ENCODE data around the gene AP4B1. TPM values are rescaled to one million over a fixed set of nuclear protein-coding genes. Genes with fewer than 3 reads are reported as not detected.

AP4B1 gene
- polyA plus RNA-seq, 4 donors, result 12.4 to 33.8 (median 15.0) TPM

DNA sequence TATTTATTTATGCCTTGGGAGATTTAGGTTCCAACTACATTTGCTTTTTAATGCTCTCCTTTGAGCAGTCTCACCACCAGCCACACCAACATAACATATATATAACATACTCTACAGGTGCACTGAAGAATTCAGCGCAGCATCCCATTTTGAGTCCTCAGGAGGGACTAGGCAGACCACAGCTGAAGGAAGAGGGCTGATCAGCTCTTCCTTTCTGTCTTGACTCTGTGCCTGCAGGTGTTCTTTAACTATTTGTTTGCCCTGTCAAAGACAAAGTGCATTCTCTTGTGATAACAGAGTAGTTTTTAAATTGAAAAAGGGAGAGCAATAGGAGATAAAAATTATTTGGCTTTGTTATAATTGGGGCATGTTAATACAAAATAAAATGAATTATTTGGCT is 41.5 kb upstream of the AP4B1 start:
- DNase-seq, result no peak
- Histone ChIP-seq H3K4me1 (ENCODE audit: control insufficient read depth in 3 of 3, insufficient read depth in 2 of 3, low read depth in 1 of 3, low read length in 2 of 3) (peaks cover 6 to 21% (median 15%) of the 10 kb centered on the region in 3 donors), H3K36me3 (ENCODE audit: control insufficient read depth in 3 of 3, insufficient read depth in 2 of 3, low read depth in 1 of 3, low read length in 3 of 3) (peaks cover 0 to 24% (median 2%) of the 10 kb centered on the region in 3 donors), H3K27me3 (ENCODE audit: control insufficient read depth in 3 of 3, insufficient read depth in 3 of 3, low read length in 3 of 3) (no peaks in the 10 kb centered on the region), H3K4me3 (ENCODE audit: low read depth in 1 of 3, low read length in 3 of 3) (no peak overlapping the region), H3K27ac (ENCODE audit: low read depth in 1 of 3, low read length in 2 of 3) (no peak overlapping the region), H3K9me3 (ENCODE audit: control insufficient read depth in 2 of 2, insufficient read depth in 1 of 2, low read depth in 1 of 2, low read length in 1 of 2) (no peaks in the 10 kb centered on the region)
- no peak for FAIRE-seq
- WGBS, 3 donors, result 44 to 80% (median 65%) methylated on average over 1 of the region's 1 CpG

DNA sequence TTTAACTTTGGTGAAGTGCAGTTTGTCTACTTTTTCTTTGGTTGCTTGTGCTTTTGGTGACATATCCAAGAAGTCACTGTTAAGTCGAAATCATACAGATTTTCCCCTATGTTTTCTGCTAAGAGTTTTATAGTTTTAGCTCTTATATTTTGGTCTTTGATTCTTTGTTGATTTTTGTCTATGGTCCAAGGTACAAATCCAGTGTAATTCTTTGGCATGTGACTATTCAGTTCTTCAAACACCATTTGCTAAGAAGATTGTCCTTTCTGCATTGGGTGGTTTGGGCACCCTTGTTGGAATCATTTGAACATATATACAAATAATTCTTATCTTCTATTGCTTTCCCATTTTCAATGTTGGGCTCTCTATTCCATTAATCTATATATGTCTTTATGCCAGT is 40.7 kb upstream of the AP4B1 start:
- no peaks in the 10 kb centered on the region for H3K27me3 ChIP-seq (ENCODE audit: control insufficient read depth in 3 of 3, insufficient read depth in 3 of 3, low read length in 3 of 3)
- FAIRE-seq (no peak), DNase-seq (no peak)
- no peak overlapping the region for H3K4me3 ChIP-seq (ENCODE audit: low read depth in 1 of 3, low read length in 3 of 3)
- no peak overlapping the region for H3K27ac ChIP-seq (ENCODE audit: low read depth in 1 of 3, low read length in 2 of 3)
- peaks cover 0 to 28% (median 5%) of the 10 kb centered on the region in 3 donors for H3K36me3 ChIP-seq (ENCODE audit: control insufficient read depth in 3 of 3, insufficient read depth in 2 of 3, low read depth in 1 of 3, low read length in 3 of 3)
- no peaks in the 10 kb centered on the region for H3K9me3 ChIP-seq (ENCODE audit: control insufficient read depth in 2 of 2, insufficient read depth in 1 of 2, low read depth in 1 of 2, low read length in 1 of 2)
- peaks cover 6 to 21% (median 15%) of the 10 kb centered on the region in 3 donors for H3K4me1 ChIP-seq (ENCODE audit: control insufficient read depth in 3 of 3, insufficient read depth in 2 of 3, low read depth in 1 of 3, low read length in 2 of 3)
- whole genome bisulfite sequencing, 3 donors, result 94 to 98% (median 96%) methylated on average over 1 of the region's 1 CpG

DNA sequence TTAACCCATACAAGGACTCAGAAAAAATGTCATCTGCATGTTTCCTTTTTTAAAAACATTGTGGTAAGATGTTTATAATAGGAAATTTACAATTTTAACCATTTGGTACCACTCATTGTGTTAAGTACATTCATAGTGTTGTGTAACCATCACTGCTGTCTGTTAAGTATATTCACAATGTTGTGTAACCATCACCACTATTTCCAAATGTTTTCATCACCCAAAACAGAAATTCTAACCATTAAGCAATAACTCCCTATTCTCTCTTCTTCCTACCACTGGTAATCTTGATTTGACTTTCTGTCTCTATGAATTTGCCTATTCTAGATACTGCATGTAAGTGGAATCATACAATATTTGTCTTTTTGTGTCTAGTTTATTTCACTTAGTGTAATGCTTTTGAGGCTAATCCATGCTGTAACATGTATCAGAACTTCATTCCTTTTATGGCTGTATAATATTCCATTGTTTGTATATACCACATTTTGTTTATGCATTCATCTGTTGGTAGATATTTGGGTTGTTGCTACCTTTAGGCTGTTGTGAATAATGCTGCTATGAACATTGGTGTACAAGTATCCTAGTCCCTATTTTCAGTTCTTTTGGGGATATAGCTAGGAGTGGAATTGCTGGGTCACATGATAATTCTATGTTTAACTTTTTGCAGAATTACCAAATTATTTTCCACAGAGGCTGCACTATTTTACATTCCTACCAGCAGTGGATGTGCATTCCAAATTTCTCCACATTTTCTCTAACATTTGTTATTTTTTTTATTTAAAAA is 38.6 kb upstream of the AP4B1 start:
- H3K4me1 ChIP-seq (ENCODE audit: control insufficient read depth in 3 of 3, insufficient read depth in 2 of 3, low read depth in 1 of 3, low read length in 2 of 3), result peaks cover 5 to 19% (median 11%) of the 10 kb centered on the region in 3 donors
- peaks cover 0 to 26% (median 5%) of the 10 kb centered on the region in 3 donors for H3K36me3 ChIP-seq (ENCODE audit: control insufficient read depth in 3 of 3, insufficient read depth in 2 of 3, low read depth in 1 of 3, low read length in 3 of 3)
- no peak overlapping the region for H3K27ac ChIP-seq (ENCODE audit: low read depth in 1 of 3, low read length in 2 of 3)
- FAIRE-seq, result no peak
- H3K9me3 ChIP-seq (ENCODE audit: control insufficient read depth in 2 of 2, insufficient read depth in 1 of 2, low read depth in 1 of 2, low read length in 1 of 2), result no peaks in the 10 kb centered on the region
- H3K4me3 ChIP-seq (ENCODE audit: low read depth in 1 of 3, low read length in 3 of 3), result no peak overlapping the region
- H3K27me3 ChIP-seq (ENCODE audit: control insufficient read depth in 3 of 3, insufficient read depth in 3 of 3, low read length in 3 of 3), result no peaks in the 10 kb centered on the region
- DNase-seq, result no peak

DNA sequence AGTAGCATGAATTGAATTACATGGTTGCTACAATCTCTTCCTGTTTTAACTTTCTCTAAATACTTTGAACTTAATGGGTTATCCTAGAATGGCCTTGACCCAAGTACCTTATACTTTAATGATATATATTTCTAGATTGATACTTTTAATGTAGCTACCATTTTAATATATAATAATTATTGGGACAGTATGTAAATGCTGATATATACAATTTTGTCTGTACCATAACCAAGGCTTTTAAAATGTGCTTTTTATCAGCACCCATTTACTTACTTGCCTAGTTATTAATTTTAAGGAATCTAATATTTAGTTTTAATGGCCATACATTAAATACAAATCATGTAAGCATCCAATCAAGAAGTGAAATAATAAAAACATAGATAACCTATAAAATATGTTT is 37.9 kb upstream of the AP4B1 start:
- peaks cover 0 to 26% (median 5%) of the 10 kb centered on the region in 3 donors for H3K36me3 ChIP-seq (ENCODE audit: control insufficient read depth in 3 of 3, insufficient read depth in 2 of 3, low read depth in 1 of 3, low read length in 3 of 3)
- peaks cover 5 to 14% (median 11%) of the 10 kb centered on the region in 3 donors for H3K4me1 ChIP-seq (ENCODE audit: control insufficient read depth in 3 of 3, insufficient read depth in 2 of 3, low read depth in 1 of 3, low read length in 2 of 3)
- DNase-seq, result no peak
- no peak overlapping the region for H3K4me3 ChIP-seq (ENCODE audit: low read depth in 1 of 3, low read length in 3 of 3)
- FAIRE-seq, result no peak
- H3K9me3 ChIP-seq (ENCODE audit: control insufficient read depth in 2 of 2, insufficient read depth in 1 of 2, low read depth in 1 of 2, low read length in 1 of 2), result no peaks in the 10 kb centered on the region
- no peaks in the 10 kb centered on the region for H3K27me3 ChIP-seq (ENCODE audit: control insufficient read depth in 3 of 3, insufficient read depth in 3 of 3, low read length in 3 of 3)
- no peak overlapping the region for H3K27ac ChIP-seq (ENCODE audit: low read depth in 1 of 3, low read length in 2 of 3)

DNA sequence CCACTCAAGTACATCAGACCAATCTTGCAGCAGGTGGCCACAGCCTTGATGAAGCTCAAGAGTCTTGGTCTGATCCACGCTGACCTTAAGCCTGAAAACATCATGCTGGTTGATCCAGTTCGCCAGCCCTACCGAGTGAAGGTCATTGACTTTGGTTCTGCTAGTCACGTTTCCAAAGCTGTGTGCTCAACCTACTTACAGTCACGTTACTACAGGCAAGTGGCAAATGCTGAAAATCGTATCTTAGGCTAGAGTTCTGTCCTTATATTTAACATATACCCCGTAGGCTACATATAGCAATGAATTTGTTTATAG is 36.6 kb upstream of the AP4B1 start:
- 76 to 86% (median 79%) methylated on average over 7 of the region's 7 CpGs for WGBS, 3 donors
- no peak for FAIRE-seq
- peaks cover 0 to 4% (median 3%) of the 10 kb centered on the region in 3 donors for H3K4me1 ChIP-seq (ENCODE audit: control insufficient read depth in 3 of 3, insufficient read depth in 2 of 3, low read depth in 1 of 3, low read length in 2 of 3)

DNA sequence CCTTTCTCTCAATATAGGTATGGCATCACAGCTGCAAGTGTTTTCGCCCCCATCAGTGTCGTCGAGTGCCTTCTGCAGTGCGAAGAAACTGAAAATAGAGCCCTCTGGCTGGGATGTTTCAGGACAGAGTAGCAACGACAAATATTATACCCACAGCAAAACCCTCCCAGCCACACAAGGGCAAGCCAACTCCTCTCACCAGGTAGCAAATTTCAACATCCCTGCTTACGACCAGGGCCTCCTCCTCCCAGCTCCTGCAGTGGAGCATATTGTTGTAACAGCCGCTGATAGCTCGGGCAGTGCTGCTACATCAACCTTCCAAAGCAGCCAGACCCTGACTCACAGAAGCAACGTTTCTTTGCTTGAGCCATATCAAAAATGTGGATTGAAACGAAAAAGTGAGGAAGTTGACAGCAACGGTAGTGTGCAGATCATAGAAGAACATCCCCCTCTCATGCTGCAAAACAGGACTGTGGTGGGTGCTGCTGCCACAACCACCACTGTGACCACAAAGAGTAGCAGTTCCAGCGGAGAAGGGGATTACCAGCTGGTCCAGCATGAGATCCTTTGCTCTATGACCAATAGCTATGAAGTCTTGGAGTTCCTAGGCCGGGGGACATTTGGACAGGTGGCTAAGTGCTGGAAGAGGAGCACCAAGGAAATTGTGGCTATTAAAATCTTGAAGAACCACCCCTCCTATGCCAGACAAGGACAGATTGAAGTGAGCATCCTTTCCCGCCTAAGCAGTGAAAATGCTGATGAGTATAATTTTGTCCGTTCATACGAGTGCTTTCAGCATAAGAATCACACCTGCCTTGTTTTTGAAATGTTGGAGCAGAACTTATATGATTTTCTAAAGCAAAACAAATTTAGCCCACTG is 36.0 kb upstream of the AP4B1 start:
- Histone ChIP-seq H3K4me1 (ENCODE audit: control insufficient read depth in 3 of 3, insufficient read depth in 2 of 3, low read depth in 1 of 3, low read length in 2 of 3) (no peaks in the 10 kb centered on the region), H3K9me3 (ENCODE audit: control insufficient read depth in 2 of 2, insufficient read depth in 1 of 2, low read depth in 1 of 2, low read length in 1 of 2) (no peaks in the 10 kb centered on the region), H3K27me3 (ENCODE audit: control insufficient read depth in 3 of 3, insufficient read depth in 3 of 3, low read length in 3 of 3) (no peaks in the 10 kb centered on the region), H3K4me3 (ENCODE audit: low read depth in 1 of 3, low read length in 3 of 3) (no peak overlapping the region), H3K27ac (ENCODE audit: low read depth in 1 of 3, low read length in 2 of 3) (peak overlapping the region in 1 of 3 donors; percentile 36), H3K36me3 (ENCODE audit: control insufficient read depth in 3 of 3, insufficient read depth in 2 of 3, low read depth in 1 of 3, low read length in 3 of 3) (peaks cover 0 to 26% (median 5%) of the 10 kb centered on the region in 3 donors)
- WGBS, 3 donors, result 68 to 83% (median 71%) methylated on average over 16 of the region's 16 CpGs
- FAIRE-seq, result no peak
- no peak for DNase-seq

More for the DNA sequence above, 36.6 kb upstream of the AP4B1 start:
- Histone ChIP-seq H3K4me3 (ENCODE audit: low read depth in 1 of 3, low read length in 3 of 3) (no peak overlapping the region), H3K9me3 (ENCODE audit: control insufficient read depth in 2 of 2, insufficient read depth in 1 of 2, low read depth in 1 of 2, low read length in 1 of 2) (no peaks in the 10 kb centered on the region), H3K27ac (ENCODE audit: low read depth in 1 of 3, low read length in 2 of 3) (no peak overlapping the region), H3K27me3 (ENCODE audit: control insufficient read depth in 3 of 3, insufficient read depth in 3 of 3, low read length in 3 of 3) (no peaks in the 10 kb centered on the region), H3K36me3 (ENCODE audit: control insufficient read depth in 3 of 3, insufficient read depth in 2 of 3, low read depth in 1 of 3, low read length in 3 of 3) (peaks cover 0 to 26% (median 5%) of the 10 kb centered on the region in 3 donors)
- DNase-seq, result no peak

DNA sequence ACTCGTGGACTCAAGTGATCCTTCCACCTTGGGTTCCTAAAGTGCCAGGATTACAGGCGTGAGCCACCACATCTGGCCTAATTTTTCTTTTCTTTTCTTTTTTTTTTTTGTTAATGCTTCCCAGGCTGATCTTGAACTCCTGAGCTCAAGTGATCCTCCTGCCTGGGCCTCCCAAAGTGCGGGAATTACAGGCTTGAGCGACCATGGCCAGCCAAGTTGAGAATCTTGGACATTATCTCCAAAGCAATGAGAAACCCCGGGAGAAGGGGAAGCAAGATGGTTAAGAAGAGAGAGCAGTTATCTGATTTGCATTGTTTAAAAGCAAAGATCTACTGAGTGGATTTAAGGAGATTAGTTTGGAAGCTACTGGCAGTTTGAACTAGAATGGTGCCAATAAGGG is 33.6 kb upstream of the AP4B1 start:
- FAIRE-seq (no peak), DNase-seq (no peak)
- Histone ChIP-seq H3K27me3 (ENCODE audit: control insufficient read depth in 3 of 3, insufficient read depth in 3 of 3, low read length in 3 of 3) (no peaks in the 10 kb centered on the region), H3K9me3 (ENCODE audit: control insufficient read depth in 2 of 2, insufficient read depth in 1 of 2, low read depth in 1 of 2, low read length in 1 of 2) (no peaks in the 10 kb centered on the region), H3K27ac (ENCODE audit: low read depth in 1 of 3, low read length in 2 of 3) (no peak overlapping the region), H3K4me1 (ENCODE audit: control insufficient read depth in 3 of 3, insufficient read depth in 2 of 3, low read depth in 1 of 3, low read length in 2 of 3) (peaks cover 0 to 4% (median 0%) of the 10 kb centered on the region in 3 donors), H3K4me3 (ENCODE audit: low read depth in 1 of 3, low read length in 3 of 3) (no peak overlapping the region), H3K36me3 (ENCODE audit: control insufficient read depth in 3 of 3, insufficient read depth in 2 of 3, low read depth in 1 of 3, low read length in 3 of 3) (peaks cover 0 to 17% (median 3%) of the 10 kb centered on the region in 3 donors)
- WGBS, 3 donors, result 78 to 80% (median 78%) methylated on average over 5 of the region's 5 CpGs

DNA sequence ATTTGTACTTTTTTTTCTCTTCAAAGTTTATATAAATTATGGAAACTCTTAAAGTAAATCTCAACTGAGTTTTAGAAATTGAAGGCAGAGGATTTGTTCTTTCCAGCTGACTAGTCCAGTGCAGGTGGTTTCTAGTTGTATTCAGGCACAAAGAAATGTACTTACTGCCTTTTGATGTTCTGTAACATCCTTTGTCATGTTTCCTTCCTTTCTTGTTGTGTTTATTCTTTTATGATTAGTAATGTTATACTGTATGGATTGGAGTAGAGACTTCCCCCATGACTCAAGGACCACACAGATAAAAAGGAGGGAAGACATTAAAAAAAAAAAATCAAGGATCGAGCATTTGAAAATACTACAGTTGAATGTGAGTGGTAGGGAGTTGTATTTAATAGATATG is 32.5 kb upstream of the AP4B1 start:
- no peak overlapping the region for H3K4me3 ChIP-seq (ENCODE audit: low read depth in 1 of 3, low read length in 3 of 3)
- WGBS, 3 donors, result 83 to 90% (median 89%) methylated on average over 1 of the region's 1 CpG
- no peaks in the 10 kb centered on the region for H3K27me3 ChIP-seq (ENCODE audit: control insufficient read depth in 3 of 3, insufficient read depth in 3 of 3, low read length in 3 of 3)
- no peaks in the 10 kb centered on the region for H3K9me3 ChIP-seq (ENCODE audit: control insufficient read depth in 2 of 2, insufficient read depth in 1 of 2, low read depth in 1 of 2, low read length in 1 of 2)
- H3K27ac ChIP-seq (ENCODE audit: low read depth in 1 of 3, low read length in 2 of 3), result no peak overlapping the region
- FAIRE-seq (no peak), DNase-seq (no peak)
- peaks cover 0 to 16% (median 3%) of the 10 kb centered on the region in 3 donors for H3K36me3 ChIP-seq (ENCODE audit: control insufficient read depth in 3 of 3, insufficient read depth in 2 of 3, low read depth in 1 of 3, low read length in 3 of 3)
- peaks cover 1 to 4% (median 2%) of the 10 kb centered on the region in 3 donors for H3K4me1 ChIP-seq (ENCODE audit: control insufficient read depth in 3 of 3, insufficient read depth in 2 of 3, low read depth in 1 of 3, low read length in 2 of 3)
